GM23248 (cell line): Measurements from ENCODE around the gene GRPEL2. TPM values are rescaled to one million over a fixed set of nuclear protein-coding genes. Genes with fewer than 3 reads are reported as not detected.
A peak's percentile ranks its signal among the peaks of the same experiment; 100 is the strongest.

Experiments used
- DNase-seq: peaks from one replicate; pipeline ENCODE4 v3.0.0-alpha.2; 2015
- H2AFZ ChIP-seq: fragments of 200-600 bp; sonication (generic); 2 replicates; pipeline ENCODE4 v1.6.1; 2016; ENCODE audit warnings: antibody characterized with exemption
- H3F3A ChIP-seq: fragments of 200-600 bp; sonication (generic); 2 replicates; pipeline ENCODE4 v1.6.1; 2016; ENCODE audit warnings: mild to moderate bottlenecking, antibody characterized with exemption, mixed run types; ENCODE audit not compliant: insufficient read depth
- H3K27ac ChIP-seq: fragments of 200-600 bp; sonication (generic); 2 replicates; pipeline ENCODE4 v1.5.1; 2016; ENCODE audit warnings: mild to moderate bottlenecking
- H3K27me3 ChIP-seq: fragments of 200-600 bp; sonication (generic); replicated peaks from 2 replicates; pipeline ENCODE4 v1.6.1; 2016; ENCODE audit warnings: mild to moderate bottlenecking; ENCODE audit not compliant: insufficient read depth
- H3K36me3 ChIP-seq: fragments of 200-600 bp; sonication (generic); 2 replicates; pipeline ENCODE4 v1.6.1; 2016; ENCODE audit warnings: low read depth, mild to moderate bottlenecking
- H3K4me1 ChIP-seq: fragments of 200-600 bp; sonication (generic); 2 replicates; pipeline ENCODE4 v1.6.1; 2016; ENCODE audit warnings: mild to moderate bottlenecking; ENCODE audit not compliant: insufficient read depth
- H3K4me2 ChIP-seq: fragments of 200-600 bp; sonication (generic); one replicate; pipeline ENCODE4 v1.6.1; 2016; ENCODE audit warnings: mild to moderate bottlenecking; ENCODE audit not compliant: unreplicated experiment
- H3K4me3 ChIP-seq: fragments of 200-600 bp; sonication (generic); 2 replicates; pipeline ENCODE4 v1.5.1; 2016; ENCODE audit warnings: mild to moderate bottlenecking
- H3K79me2 ChIP-seq: fragments of 200-600 bp; sonication (generic); 2 replicates; pipeline ENCODE4 v1.6.1; 2016; ENCODE audit warnings: mild to moderate bottlenecking; ENCODE audit not compliant: insufficient read depth
- H3K9ac ChIP-seq: fragments of 200-600 bp; sonication (generic); 2 replicates; pipeline ENCODE4 v1.6.1; 2016; ENCODE audit warnings: mild to moderate bottlenecking
- H3K9me2 ChIP-seq: fragments of 200-600 bp; sonication (generic); 2 replicates; pipeline ENCODE4 v1.6.1; 2016; ENCODE audit warnings: mixed run types, mild to moderate bottlenecking, moderate library complexity; ENCODE audit not compliant: insufficient read depth
- H3K9me3 ChIP-seq: fragments of 200-600 bp; sonication (generic); one replicate; pipeline ENCODE4 v1.6.1; 2017; ENCODE audit warnings: low read depth
- H4K20me1 ChIP-seq: fragments of 200-600 bp; sonication (generic); 2 replicates; pipeline ENCODE4 v1.6.0; 2016; ENCODE audit not compliant: insufficient read depth
- EZH2 ChIP-seq: fragments of 200-600 bp; sonication (generic); IDR thresholded peaks from 2 replicates; pipeline ENCODE4 v1.6.1; 2018; ENCODE audit warnings: antibody characterized with exemption, mild to moderate bottlenecking; ENCODE audit not compliant: insufficient read depth, poor library complexity, severe bottlenecking
- EZH2phosphoT487 ChIP-seq: fragments of 200-600 bp; sonication (generic); IDR thresholded peaks from 2 replicates; pipeline ENCODE4 v1.6.1; 2018; ENCODE audit warnings: antibody characterized with exemption, moderate library complexity, mild to moderate bottlenecking, low read depth; ENCODE audit not compliant: insufficient read depth
- WGBS, 2 experiments: methylation state at CpG; one replicate each; pipeline ENCODE4 v1.1.6; 2015 to 2017; ENCODE audit warnings: low lambda C conversion rate in 2 of 2, low coverage in 1 of 2; ENCODE audit errors: missing lambda C conversion rate in 2 of 2; 5-methylcytosine and 5-hydroxymethylcytosine counted together
- in situ Hi-C: fragments of 300-500 bp; cut with MboI; formaldehyde crosslinking; loops from 2 replicates; pipeline ENCODE4 v1.15.0; 2020
- polyA plus RNA-seq: library from polyadenylated mRNA; unstranded; fragments of >200 nt; fragmentation: Nextera tagmentation; extraction: Ambion mirVana; gene quantifications from 2 replicates; pipeline ENCODE4 v1.2.1, GENCODE V29; 2016
- total RNA-seq: library from RNA; depleted of rRNA; stranded (reverse); fragments of >200 nt; shearing (Covaris generic); gene quantifications from 2 replicates; pipeline ENCODE4 v1.2.3, GENCODE V29; 2014

Gene GRPEL2
- total and polyA plus RNA-seq, 2 experiments from 2014 or later, result 19.5 to 27.0 TPM

GRCh38 chr5:149315753-149316152 is 29.5 kb upstream of the GRPEL2 start:
- no peaks in the 10 kb centered on the region for H3K27me3 ChIP-seq
- no peaks in the 10 kb centered on the region for H3K79me2 ChIP-seq
- peaks cover 5% of the 10 kb centered on the region; the same call in 1 of the 2 replicates for H3F3A ChIP-seq
- H2AFZ ChIP-seq, result no peak overlapping the region
- TF ChIP-seq EZH2phosphoT487, result no peak
- no peak for TF ChIP-seq EZH2
- no peak overlapping the region for H3K27ac ChIP-seq
- no peak overlapping the region for H3K4me2 ChIP-seq
- in situ Hi-C loops, result no loop called here
- no peaks in the 10 kb centered on the region for H3K36me3 ChIP-seq
- H3K9me3 ChIP-seq, result no peaks in the 10 kb centered on the region
- no peak overlapping the region for H3K9ac ChIP-seq
- H3K4me3 ChIP-seq, result no peak overlapping the region
- H3K4me1 ChIP-seq, result peaks cover 6% of the 10 kb centered on the region
- 58 to 83% methylated on average over 5 to 6 of the region's 6 CpGs for WGBS, 2 experiments
- no peaks in the 10 kb centered on the region for H4K20me1 ChIP-seq
- no peak for DNase-seq
- H3K9me2 ChIP-seq, result no peaks in the 10 kb centered on the region

- TF ChIP-seq EZH2, result no peak
- no peak for TF ChIP-seq EZH2phosphoT487
- no peak overlapping the region for H3K9ac ChIP-seq
- H2AFZ ChIP-seq, result no peak overlapping the region
- WGBS, 2 experiments, result 77 to 83% methylated on average over 14 of the region's 14 CpGs
- no peak overlapping the region for H3K27ac ChIP-seq
- peaks cover 13% of the 10 kb centered on the region for H3K4me1 ChIP-seq
- no peaks in the 10 kb centered on the region for H3K9me3 ChIP-seq
- no peaks in the 10 kb centered on the region for H4K20me1 ChIP-seq
- DNase-seq, result peak; percentile 69
- H3K9me2 ChIP-seq, result no peaks in the 10 kb centered on the region
- H3K4me3 ChIP-seq, result no peak overlapping the region
- in situ Hi-C loops, result no loop called here
- no peaks in the 10 kb centered on the region for H3K27me3 ChIP-seq
- no peaks in the 10 kb centered on the region for H3K36me3 ChIP-seq
- H3K4me2 ChIP-seq, result no peak overlapping the region
- H3K79me2 ChIP-seq, result no peaks in the 10 kb centered on the region
- H3F3A ChIP-seq, result peaks cover 17% of the 10 kb centered on the region; the same call in 1 of the 2 replicates
Measured at GRCh38 chr5:149317281-149318048, 27.8 kb upstream of the GRPEL2 start.

- H3K4me1 ChIP-seq, result peaks cover 19% of the 10 kb centered on the region
- H3K9ac ChIP-seq, result no peak overlapping the region
- no peak overlapping the region for H3K4me2 ChIP-seq
- no peak overlapping the region for H3K27ac ChIP-seq
- no peaks in the 10 kb centered on the region for H3K9me2 ChIP-seq
- in situ Hi-C loops, result no loop called here
- no peaks in the 10 kb centered on the region for H4K20me1 ChIP-seq
- no peak overlapping the region for H3K4me3 ChIP-seq
- WGBS, 2 experiments, result 95% methylated on average over 3 of the region's 3 CpGs
- no peak for TF ChIP-seq EZH2
- TF ChIP-seq EZH2phosphoT487, result no peak
- H3K9me3 ChIP-seq, result no peaks in the 10 kb centered on the region
- DNase-seq, result no peak
- no peaks in the 10 kb centered on the region for H3K27me3 ChIP-seq
- no peaks in the 10 kb centered on the region for H3K79me2 ChIP-seq
- H2AFZ ChIP-seq, result no peak overlapping the region
- peaks cover 17% of the 10 kb centered on the region; the same call in 1 of the 2 replicates for H3F3A ChIP-seq
- H3K36me3 ChIP-seq, result no peaks in the 10 kb centered on the region
Measured at GRCh38 chr5:149319174-149319573, 26.1 kb upstream of the GRPEL2 start.

GRCh38 chr5:149320791-149321330 is 24.4 kb upstream of the GRPEL2 start:
- peak; percentile 85 for DNase-seq
- TF ChIP-seq EZH2phosphoT487, result no peak
- TF ChIP-seq EZH2, result no peak
- Histone ChIP-seq H3K4me2 (peak overlapping the region; percentile 49), H2AFZ (peak overlapping the region; percentile 82), H3K4me1 (peaks cover 19% of the 10 kb centered on the region), H3K79me2 (no peaks in the 10 kb centered on the region), H3F3A (peaks cover 17% of the 10 kb centered on the region; the same call in 1 of the 2 replicates), H3K27ac (peak overlapping the region; percentile 77), H3K36me3 (no peaks in the 10 kb centered on the region), H3K9me3 (no peaks in the 10 kb centered on the region), H3K4me3 (no peak overlapping the region), H4K20me1 (no peaks in the 10 kb centered on the region), H3K9me2 (no peaks in the 10 kb centered on the region), H3K9ac (peak overlapping the region; percentile 61), H3K27me3 (no peaks in the 10 kb centered on the region)
- in situ Hi-C loops, result no loop called here
- WGBS, 2 experiments, result 8 to 19% methylated on average over 4 of the region's 4 CpGs
